ENCODE results near the gene NUFIP2. TPM values are rescaled to one million over a fixed set of nuclear protein-coding genes. Genes with fewer than 3 reads are reported as not detected.
"Not testable (repeated sequence)": the region's sequence is repeated elsewhere in the genome, so short reads cannot be mapped to it uniquely, and the experiment has no call there.

The NUFIP2 gene
- total RNA-seq, 2 donors from 2014 or later = 63.6 to 113 TPM

- ATAC-seq (no peak), DNase-seq (ENCODE audit: low spot score in 2 of 2) (no peak)
- H3K27ac Mint-ChIP-seq = no peak overlapping the region
- H3K9me3 Mint-ChIP-seq = no peaks in the 10 kb centered on the region
- peaks cover 0 to 4% of the 10 kb centered on the region in 2 donors for H3K36me3 Mint-ChIP-seq
Observed at GRCh38 chr17:29251184-29251583, 42.8 kb downstream of the NUFIP2 start.

- H3K9me3 Mint-ChIP-seq = no peaks in the 10 kb centered on the region
- no peak for DNase-seq (ENCODE audit: low spot score in 2 of 2)
- ATAC-seq = no peak
- H3K27ac Mint-ChIP-seq = no peak overlapping the region
- H3K36me3 Mint-ChIP-seq = no peaks in the 10 kb centered on the region
Observed at GRCh38 chr17:29250666-29251065, 43.3 kb downstream of the NUFIP2 start.

- DNase-seq (ENCODE audit: low spot score in 2 of 2) (no peak), ATAC-seq (no peak)
- Mint-ChIP-seq H3K36me3 (no peaks in the 10 kb centered on the region), H3K9me3 (no peaks in the 10 kb centered on the region), H3K27ac (no peak overlapping the region)
Observed at GRCh38 chr17:29248845-29249244, 45.1 kb downstream of the NUFIP2 start.

GRCh38 chr17:29247219-29247618 lies 46.7 kb downstream of the NUFIP2 start:
- ATAC-seq = no peak
- no peak for DNase-seq (ENCODE audit: low spot score in 2 of 2)
- Mint-ChIP-seq H3K9me3 (no peaks in the 10 kb centered on the region), H3K36me3 (no peaks in the 10 kb centered on the region), H3K27ac (peak overlapping the region in 1 of 2 donors; percentile 33)

GRCh38 chr17:29246628-29247027 lies 47.3 kb downstream of the NUFIP2 start, which contains the start of gene CRYBA1:
TSS of gene CRYBA1 (plus strand) at chr17:29246859. CDS start at chr17:29246864, 5 bp downstream.
- Mint-ChIP-seq H3K27ac (peak within 1 kb of the TSS in 1 of 2 donors; percentile 33), H3K9me3 (no peaks in the 10 kb centered on the region), H3K36me3 (no peaks in the 10 kb centered on the region)
- DNase-seq (ENCODE audit: low spot score in 2 of 2) (no peak), ATAC-seq (peak in 1 of 2 donors; percentile 7)

- Mint-ChIP-seq H3K27ac (no peak overlapping the region), H3K36me3 (no peaks in the 10 kb centered on the region), H3K9me3 (no peaks in the 10 kb centered on the region)
- DNase-seq (ENCODE audit: low spot score in 2 of 2) = no peak
- ATAC-seq = no peak
Observed at GRCh38 chr17:29245401-29245800, 48.5 kb downstream of the NUFIP2 start.

GRCh38 chr17:29243792-29244191 lies 50.2 kb downstream of the NUFIP2 start:
- H3K27ac Mint-ChIP-seq = no peak overlapping the region
- ATAC-seq (no peak), DNase-seq (ENCODE audit: low spot score in 2 of 2) (no peak)
- no peaks in the 10 kb centered on the region for H3K9me3 Mint-ChIP-seq
- no peaks in the 10 kb centered on the region for H3K36me3 Mint-ChIP-seq

- H3K36me3 Mint-ChIP-seq = no peaks in the 10 kb centered on the region
- H3K9me3 Mint-ChIP-seq = no peaks in the 10 kb centered on the region
- ATAC-seq (no peak), DNase-seq (ENCODE audit: low spot score in 2 of 2) (no peak)
- H3K27ac Mint-ChIP-seq = no peak overlapping the region
Observed at GRCh38 chr17:29242790-29243189, 51.2 kb downstream of the NUFIP2 start.

- ATAC-seq (no peak), DNase-seq (ENCODE audit: low spot score in 2 of 2) (no peak)
- Mint-ChIP-seq H3K9me3 (no peaks in the 10 kb centered on the region), H3K27ac (no peak overlapping the region), H3K36me3 (no peaks in the 10 kb centered on the region)
Observed at GRCh38 chr17:29242051-29242450, 51.9 kb downstream of the NUFIP2 start.

- Mint-ChIP-seq H3K27ac (peak overlapping the region in 1 of 2 donors; percentile 4), H3K9me3 (no peaks in the 10 kb centered on the region), H3K36me3 (no peaks in the 10 kb centered on the region)
- DNase-seq (ENCODE audit: low spot score in 2 of 2) (peak in 1 of 2 donors; percentile 21), ATAC-seq (peak; percentile 97 to 99)
Observed at GRCh38 chr17:29240968-29241963, 52.7 kb downstream of the NUFIP2 start.

GRCh38 chr17:29240477-29240876 lies 53.5 kb downstream of the NUFIP2 start:
- Mint-ChIP-seq H3K36me3 (no peaks in the 10 kb centered on the region), H3K9me3 (no peaks in the 10 kb centered on the region), H3K27ac (no peak overlapping the region)
- DNase-seq (ENCODE audit: low spot score in 2 of 2) (no peak), ATAC-seq (no peak)

- H3K36me3 Mint-ChIP-seq = no peaks in the 10 kb centered on the region
- DNase-seq (ENCODE audit: low spot score in 2 of 2) (no peak), ATAC-seq (no peak)
- no peaks in the 10 kb centered on the region for H3K9me3 Mint-ChIP-seq
- no peak overlapping the region for H3K27ac Mint-ChIP-seq
Observed at GRCh38 chr17:29238133-29238850, 55.7 kb downstream of the NUFIP2 start.

- H3K27ac Mint-ChIP-seq = no peak overlapping the region
- no peaks in the 10 kb centered on the region for H3K9me3 Mint-ChIP-seq
- H3K36me3 Mint-ChIP-seq = no peaks in the 10 kb centered on the region
- ATAC-seq (no peak), DNase-seq (ENCODE audit: low spot score in 2 of 2) (no peak)
Observed at GRCh38 chr17:29237476-29238132, 56.3 kb downstream of the NUFIP2 start.

GRCh38 chr17:29235904-29236303 lies 58.0 kb downstream of the NUFIP2 start:
- ATAC-seq (no peak), DNase-seq (ENCODE audit: low spot score in 2 of 2) (no peak)
- Mint-ChIP-seq H3K36me3 (no peaks in the 10 kb centered on the region), H3K27ac (no peak overlapping the region), H3K9me3 (no peaks in the 10 kb centered on the region)

GRCh38 chr17:29234972-29235371 lies 59.0 kb downstream of the NUFIP2 start:
- not testable (repeated sequence) for H3K36me3 Mint-ChIP-seq; DNase-seq (ENCODE audit: low spot score in 2 of 2); ATAC-seq; H3K27ac Mint-ChIP-seq; H3K9me3 Mint-ChIP-seq

GRCh38 chr17:29233301-29233700 lies 60.6 kb downstream of the NUFIP2 start:
- no peak for ATAC-seq
- Mint-ChIP-seq H3K9me3 (no peaks in the 10 kb centered on the region), H3K36me3 (no peaks in the 10 kb centered on the region), H3K27ac (no peak overlapping the region)
- DNase-seq (ENCODE audit: low spot score in 2 of 2) = no peak

- no peak for ATAC-seq
- no peak for DNase-seq (ENCODE audit: low spot score in 2 of 2)
- Mint-ChIP-seq H3K27ac (no peak overlapping the region), H3K9me3 (no peaks in the 10 kb centered on the region), H3K36me3 (no peaks in the 10 kb centered on the region)
Observed at GRCh38 chr17:29225396-29225795, 68.6 kb downstream of the NUFIP2 start.
